ENCODE measurements around the gene TRIM72.

- no peak for TF ChIP-seq POLR2A (IDR thresholded peaks at IDR 0.05)
- TF ChIP-seq CTCF (IDR thresholded peaks at IDR 0.05): no peak
Observed at GRCh38 chr16:31243734-31244670, 30.1 kb downstream of the TRIM72 start.
